ENCODE results near the gene MLKL.

DNA sequence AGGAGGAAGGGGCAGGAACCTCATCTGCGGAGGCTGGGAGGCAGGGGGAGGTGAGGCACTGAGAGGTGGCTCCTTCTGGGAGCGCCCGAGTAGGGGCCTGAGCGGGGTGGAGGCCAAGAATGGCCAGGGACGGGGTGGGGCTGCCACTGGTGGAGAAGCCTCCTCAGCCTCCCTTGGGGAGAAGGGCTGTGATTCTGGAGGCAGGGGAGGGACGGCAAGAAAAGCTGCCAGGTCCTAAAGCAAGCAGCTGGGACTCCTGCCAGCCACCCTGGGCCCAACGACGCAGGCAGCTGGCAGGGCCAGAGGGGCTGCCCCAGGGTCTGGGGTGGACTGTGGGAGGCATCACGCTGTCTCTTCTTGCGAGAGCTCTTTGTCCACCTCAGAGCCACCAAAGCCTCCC, 12.7 kb upstream of the MLKL start:
- TF ChIP-seq CTCF (IDR thresholded peaks at IDR 0.05): no peak
- no peak for TF ChIP-seq POLR2A (IDR thresholded peaks at IDR 0.05)
